Peyer's patch (tissue), 4 donors: ENCODE measurements around the gene TBX18.

Source experiments
- CTCF ChIP-seq, 6 experiments: fragments of 450-650 bp in 4 of 6; fragments of 200-600 bp in 2 of 6; sonication (generic) in 1 of 6; IDR thresholded peaks; one replicate each; pipeline ENCODE4 v1.5.1; 2017 to 2019; ENCODE audit warnings: antibody characterized with exemption in 6 of 6, mild to moderate bottlenecking in 3 of 6, moderate library complexity in 1 of 6
- POLR2A ChIP-seq, 2 donors: fragments of 450-650 bp; IDR thresholded peaks; one replicate each; pipeline ENCODE4 v1.5.1; 2017; ENCODE audit warnings: antibody characterized with exemption in 2 of 2, mild to moderate bottlenecking in 2 of 2, moderate library complexity in 2 of 2

DNA sequence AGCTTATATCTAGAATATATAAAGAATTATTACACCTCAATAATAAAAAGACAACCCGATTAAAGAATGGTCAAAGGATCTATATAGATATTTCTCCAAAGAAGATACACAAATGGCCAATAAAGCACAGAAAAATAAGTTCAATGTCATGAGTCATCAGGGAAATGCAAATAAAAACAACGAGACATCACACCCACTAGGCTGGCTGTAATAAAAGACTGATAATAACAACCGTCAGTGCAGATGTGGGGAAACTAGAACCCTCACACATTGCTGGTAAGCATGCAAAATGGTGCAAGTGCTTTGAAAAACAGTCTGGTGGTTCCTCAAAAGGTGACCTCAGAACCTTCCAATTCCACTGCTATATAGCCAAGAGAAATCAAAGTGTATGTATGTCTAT, 33.0 kb downstream of the TBX18 start:
- TF ChIP-seq CTCF (IDR thresholded peaks at IDR 0.05) (no peak), POLR2A (IDR thresholded peaks at IDR 0.05) (no peak)
